ENCODE measurements around the gene TBC1D5.

- TF ChIP-seq, protein P1, sequence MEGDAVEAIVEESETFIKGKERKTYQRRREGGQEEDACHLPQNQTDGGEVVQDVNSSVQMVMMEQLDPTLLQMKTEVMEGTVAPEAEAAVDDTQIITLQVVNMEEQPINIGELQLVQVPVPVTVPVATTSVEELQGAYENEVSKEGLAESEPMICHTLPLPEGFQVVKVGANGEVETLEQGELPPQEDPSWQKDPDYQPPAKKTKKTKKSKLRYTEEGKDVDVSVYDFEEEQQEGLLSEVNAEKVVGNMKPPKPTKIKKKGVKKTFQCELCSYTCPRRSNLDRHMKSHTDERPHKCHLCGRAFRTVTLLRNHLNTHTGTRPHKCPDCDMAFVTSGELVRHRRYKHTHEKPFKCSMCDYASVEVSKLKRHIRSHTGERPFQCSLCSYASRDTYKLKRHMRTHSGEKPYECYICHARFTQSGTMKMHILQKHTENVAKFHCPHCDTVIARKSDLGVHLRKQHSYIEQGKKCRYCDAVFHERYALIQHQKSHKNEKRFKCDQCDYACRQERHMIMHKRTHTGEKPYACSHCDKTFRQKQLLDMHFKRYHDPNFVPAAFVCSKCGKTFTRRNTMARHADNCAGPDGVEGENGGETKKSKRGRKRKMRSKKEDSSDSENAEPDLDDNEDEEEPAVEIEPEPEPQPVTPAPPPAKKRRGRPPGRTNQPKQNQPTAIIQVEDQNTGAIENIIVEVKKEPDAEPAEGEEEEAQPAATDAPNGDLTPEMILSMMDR (IDR thresholded peaks at IDR 0.05) = no peak
- TF ChIP-seq POLR2AphosphoS5 (IDR thresholded peaks at IDR 0.05; ENCODE audit: insufficient read depth in 1 of 2, low read depth in 1 of 2) = no peak
Measured at GRCh38 chr3:17402442-17402841, 340.0 kb downstream of the TBC1D5 start.

Measured in vagina (tissue), 2 donors.